ENCODE data around the gene ENOX1. TPM values are rescaled to one million over a fixed set of nuclear protein-coding genes. Genes with fewer than 3 reads are reported as not detected.
"Not testable (repeated sequence)": the region's sequence is repeated elsewhere in the genome, so short reads cannot be mapped to it uniquely, and the experiment has no call there.

ENOX1 gene
- total RNA-seq, 1 donor from 2014 or later = 8.7 TPM

- H3K36me3 Mint-ChIP-seq (ENCODE audit: unreplicated experiment) = peaks cover 5% of the 10 kb centered on the region
- no peaks in the 10 kb centered on the region for H3K27me3 Mint-ChIP-seq (ENCODE audit: unreplicated experiment)
- TF ChIP-seq CTCF (IDR thresholded peaks at IDR 0.05; ENCODE audit: partially characterized antibody, unreplicated experiment) = no peak
- H3K9me3 Mint-ChIP-seq (ENCODE audit: unreplicated experiment) = peaks cover 5% of the 10 kb centered on the region
- H3K4me3 Mint-ChIP-seq (ENCODE audit: unreplicated experiment) = no peak overlapping the region
- no peak overlapping the region for H3K27ac Mint-ChIP-seq (ENCODE audit: unreplicated experiment)
- no peak for DNase-seq
- H3K4me1 Mint-ChIP-seq (ENCODE audit: low read depth, unreplicated experiment) = no peaks in the 10 kb centered on the region
These were observed 605.9 kb downstream of the ENOX1 start for GRCh38 chr13:43180837-43181236.

GRCh38 chr13:43180036-43180660, 606.6 kb downstream of the ENOX1 start:
- Mint-ChIP-seq H3K27me3 (ENCODE audit: unreplicated experiment) (no peaks in the 10 kb centered on the region), H3K36me3 (ENCODE audit: unreplicated experiment) (peaks cover 5% of the 10 kb centered on the region), H3K4me1 (ENCODE audit: low read depth, unreplicated experiment) (no peaks in the 10 kb centered on the region), H3K9me3 (ENCODE audit: unreplicated experiment) (peaks cover 5% of the 10 kb centered on the region), H3K4me3 (ENCODE audit: unreplicated experiment) (no peak overlapping the region), H3K27ac (ENCODE audit: unreplicated experiment) (no peak overlapping the region)
- DNase-seq = no peak
- TF ChIP-seq CTCF (IDR thresholded peaks at IDR 0.05; ENCODE audit: partially characterized antibody, unreplicated experiment) = no peak

DNA sequence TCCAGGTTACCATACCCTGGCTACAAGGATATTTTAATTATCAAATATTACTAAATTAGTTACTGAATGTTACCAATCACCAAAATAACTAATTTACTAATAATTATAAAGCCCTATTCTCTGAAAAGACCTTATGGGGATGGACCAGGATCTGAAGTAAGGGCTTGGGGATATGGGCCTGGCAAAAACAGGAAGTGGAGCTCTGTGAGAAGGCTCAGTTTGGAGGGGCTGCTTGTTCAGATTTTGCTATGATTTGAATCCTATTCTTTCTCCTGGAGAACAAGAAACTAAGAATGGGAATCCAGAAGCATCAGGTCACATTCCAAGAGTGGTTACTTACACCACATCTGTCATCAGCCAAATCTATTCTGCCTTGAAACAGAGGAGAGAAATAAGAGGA, 615.3 kb downstream of the ENOX1 start:
- no peak for TF ChIP-seq CTCF (IDR thresholded peaks at IDR 0.05; ENCODE audit: partially characterized antibody, unreplicated experiment)
- DNase-seq = no peak
- Mint-ChIP-seq H3K27ac (ENCODE audit: unreplicated experiment) (no peak overlapping the region), H3K27me3 (ENCODE audit: unreplicated experiment) (no peaks in the 10 kb centered on the region), H3K36me3 (ENCODE audit: unreplicated experiment) (no peaks in the 10 kb centered on the region), H3K4me3 (ENCODE audit: unreplicated experiment) (no peak overlapping the region), H3K9me3 (ENCODE audit: unreplicated experiment) (no peaks in the 10 kb centered on the region), H3K4me1 (ENCODE audit: low read depth, unreplicated experiment) (no peaks in the 10 kb centered on the region)

- Mint-ChIP-seq H3K4me3 (ENCODE audit: unreplicated experiment) (no peak overlapping the region), H3K36me3 (ENCODE audit: unreplicated experiment) (no peaks in the 10 kb centered on the region), H3K27me3 (ENCODE audit: unreplicated experiment) (no peaks in the 10 kb centered on the region), H3K9me3 (ENCODE audit: unreplicated experiment) (no peaks in the 10 kb centered on the region), H3K4me1 (ENCODE audit: low read depth, unreplicated experiment) (no peaks in the 10 kb centered on the region), H3K27ac (ENCODE audit: unreplicated experiment) (no peak overlapping the region)
- DNase-seq = no peak
- TF ChIP-seq CTCF (IDR thresholded peaks at IDR 0.05; ENCODE audit: partially characterized antibody, unreplicated experiment) = no peak
These were observed 616.3 kb downstream of the ENOX1 start for GRCh38 chr13:43170506-43170905.

GRCh38 chr13:43168434-43168833, 618.3 kb downstream of the ENOX1 start:
- not testable (repeated sequence) for DNase-seq; H3K9me3 Mint-ChIP-seq (ENCODE audit: unreplicated experiment); H3K27me3 Mint-ChIP-seq (ENCODE audit: unreplicated experiment); H3K4me3 Mint-ChIP-seq (ENCODE audit: unreplicated experiment); H3K36me3 Mint-ChIP-seq (ENCODE audit: unreplicated experiment); H3K4me1 Mint-ChIP-seq (ENCODE audit: low read depth, unreplicated experiment); H3K27ac Mint-ChIP-seq (ENCODE audit: unreplicated experiment)
